Fibroblast of the aortic adventitia (primary cell): ENCODE data around the gene RBCK1. TPM values are rescaled to one million over a fixed set of nuclear protein-coding genes. Genes with fewer than 3 reads are reported as not detected.
A peak's percentile ranks its signal among the peaks of the same experiment; 100 is the strongest.

Experiments
- DNase-seq: peaks from one replicate; pipeline ENCODE4 v3.0.0-alpha.2; 2010; ENCODE audit warnings: low read depth
- H3K4me3 ChIP-seq: 2 replicates; pipeline ENCODE4 v1.5.1; 2011; ENCODE audit warnings: low read depth, mild to moderate bottlenecking, control low read depth, low read length, moderate library complexity
- small RNA-seq: library from RNA; depleted of rRNA; stranded (forward); fragments of <200 nt; gene quantifications from one replicate; pipeline ENCODE3, GENCODE V24; 2012
- total RNA-seq: library from RNA; depleted of rRNA; stranded (reverse); fragments of >200 nt; gene quantifications from 2 replicates; pipeline ENCODE4 v1.2.3, GENCODE V29; 2012; ENCODE audit warnings: low replicate concordance
- TF ChIP-seq, protein P1 (sequence below): IDR thresholded peaks from 2 replicates; pipeline ENCODE4 v1.5.1; 2011; ENCODE audit warnings: mild to moderate bottlenecking, low read length, control low read depth, inconsistent platforms; ENCODE audit not compliant: insufficient read depth

Gene RBCK1
- total RNA-seq, 1 donor = 60.7 TPM

DNA sequence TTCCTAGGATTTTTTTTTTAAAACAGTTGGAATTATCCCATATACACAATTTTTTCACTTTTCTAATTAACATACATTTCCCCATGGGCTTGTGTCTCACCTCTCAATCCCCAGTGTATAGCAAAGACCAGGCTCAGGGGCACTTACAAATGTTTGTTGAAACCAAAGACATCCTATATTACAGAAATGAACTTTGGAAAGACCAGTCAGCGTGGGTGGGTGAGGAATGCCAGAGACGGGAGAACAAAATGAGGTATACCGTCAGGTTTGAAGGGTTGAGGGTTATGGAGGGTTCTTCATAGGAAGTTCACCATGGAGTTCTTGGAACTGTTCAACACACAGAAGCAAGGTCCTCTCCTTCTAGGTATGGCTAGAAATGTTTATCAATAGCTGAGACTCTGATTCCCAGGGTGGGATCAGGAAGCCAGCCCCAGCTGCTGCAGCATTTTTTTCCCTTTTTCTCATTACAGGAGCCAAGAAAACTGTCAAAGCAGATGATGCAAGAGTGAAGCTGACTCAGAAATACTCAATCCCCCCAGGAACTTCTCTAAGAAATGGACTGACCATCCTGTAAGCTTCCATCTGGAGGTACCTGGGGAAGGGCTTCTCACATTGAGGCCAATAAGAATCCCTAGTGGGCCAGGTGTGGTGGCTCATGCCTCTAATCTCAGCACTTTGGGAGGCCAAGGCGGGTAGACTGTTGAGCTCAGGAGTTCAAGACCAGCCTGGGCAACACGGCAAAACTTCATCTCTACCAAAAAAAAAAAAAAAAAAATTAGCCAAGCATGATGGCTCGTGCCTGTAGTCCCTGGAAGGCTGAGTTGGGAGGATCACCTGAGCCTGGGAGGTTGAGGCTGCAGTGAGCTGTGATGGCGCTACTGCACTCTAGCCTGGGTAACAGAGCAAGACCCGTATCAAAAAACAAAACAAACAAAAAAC lies 70.2 kb downstream of the RBCK1 start:
- TF ChIP-seq, protein P1, sequence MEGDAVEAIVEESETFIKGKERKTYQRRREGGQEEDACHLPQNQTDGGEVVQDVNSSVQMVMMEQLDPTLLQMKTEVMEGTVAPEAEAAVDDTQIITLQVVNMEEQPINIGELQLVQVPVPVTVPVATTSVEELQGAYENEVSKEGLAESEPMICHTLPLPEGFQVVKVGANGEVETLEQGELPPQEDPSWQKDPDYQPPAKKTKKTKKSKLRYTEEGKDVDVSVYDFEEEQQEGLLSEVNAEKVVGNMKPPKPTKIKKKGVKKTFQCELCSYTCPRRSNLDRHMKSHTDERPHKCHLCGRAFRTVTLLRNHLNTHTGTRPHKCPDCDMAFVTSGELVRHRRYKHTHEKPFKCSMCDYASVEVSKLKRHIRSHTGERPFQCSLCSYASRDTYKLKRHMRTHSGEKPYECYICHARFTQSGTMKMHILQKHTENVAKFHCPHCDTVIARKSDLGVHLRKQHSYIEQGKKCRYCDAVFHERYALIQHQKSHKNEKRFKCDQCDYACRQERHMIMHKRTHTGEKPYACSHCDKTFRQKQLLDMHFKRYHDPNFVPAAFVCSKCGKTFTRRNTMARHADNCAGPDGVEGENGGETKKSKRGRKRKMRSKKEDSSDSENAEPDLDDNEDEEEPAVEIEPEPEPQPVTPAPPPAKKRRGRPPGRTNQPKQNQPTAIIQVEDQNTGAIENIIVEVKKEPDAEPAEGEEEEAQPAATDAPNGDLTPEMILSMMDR = no peak
- DNase-seq = peak; percentile 90
- H3K4me3 ChIP-seq = no peak overlapping the region

DNA sequence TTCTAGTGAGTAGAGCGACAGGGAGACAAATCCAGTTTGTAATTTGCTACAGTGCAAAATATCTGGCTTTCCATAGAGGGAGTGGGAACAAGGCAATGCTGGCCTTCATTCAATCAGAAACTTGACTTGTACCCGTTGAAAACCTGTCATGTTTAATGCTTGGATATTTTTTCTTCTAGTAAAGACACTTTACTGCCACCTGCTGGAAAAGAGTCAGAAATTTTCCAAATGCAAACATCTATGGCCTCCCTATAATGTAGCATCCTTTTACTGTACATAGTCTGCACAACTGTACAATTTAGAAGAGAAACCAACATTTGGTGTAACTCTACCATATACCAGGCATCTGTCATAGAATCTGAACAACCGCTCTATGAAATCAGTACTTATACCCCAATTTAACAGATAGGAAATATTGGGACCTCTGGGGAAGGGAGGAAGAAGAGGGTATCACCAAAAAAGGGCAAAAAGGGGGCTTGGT lies 70.9 kb downstream of the RBCK1 start:
- TF ChIP-seq, protein P1 = peak; percentile 59
- peak; percentile 80 for DNase-seq

DNA sequence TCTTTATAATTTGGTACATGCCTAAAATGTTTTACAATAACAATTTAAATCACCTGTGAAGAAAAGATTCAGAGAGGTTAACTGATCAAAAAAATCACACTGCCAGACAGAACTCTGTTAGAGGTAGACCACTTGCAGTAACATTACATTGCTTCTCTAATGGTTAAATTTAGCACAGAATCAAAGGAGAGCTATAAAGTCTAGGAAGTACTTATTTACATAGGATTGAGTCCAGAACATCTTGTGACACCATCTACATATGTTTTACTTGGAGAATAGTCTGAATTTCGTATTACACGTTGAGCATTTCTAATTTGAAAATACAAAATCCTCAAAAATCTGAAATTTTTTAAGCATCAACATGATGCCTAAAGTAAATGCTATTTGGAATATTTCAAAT lies 71.4 kb downstream of the RBCK1 start:
- peak; percentile 52 for DNase-seq

More for the DNA sequence above, 70.9 kb downstream of the RBCK1 start:
- no peak overlapping the region for H3K4me3 ChIP-seq

DNA sequence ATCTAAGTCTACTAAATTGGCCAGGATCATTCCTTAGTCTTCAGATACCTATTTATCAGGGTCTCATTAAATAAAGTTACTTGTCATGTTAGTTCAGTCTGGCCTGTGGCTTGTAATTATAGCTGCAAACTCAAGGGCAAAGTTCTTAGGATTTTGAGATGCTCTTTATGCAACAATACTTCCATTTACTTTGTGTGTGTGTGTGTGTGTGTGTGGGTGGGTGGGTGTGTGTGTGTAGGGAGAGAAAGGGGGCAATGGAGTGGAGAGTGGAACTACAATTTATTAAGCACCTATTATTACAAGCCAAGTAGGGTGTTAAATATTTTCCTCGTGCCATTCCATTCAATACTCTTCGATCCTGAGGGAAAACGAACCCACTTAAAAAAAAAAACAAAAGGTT lies 71.9 kb downstream of the RBCK1 start:
- DNase-seq = no peak
- TF ChIP-seq, protein P1 = no peak
- H3K4me3 ChIP-seq = no peak overlapping the region

More for the DNA sequence above, 71.4 kb downstream of the RBCK1 start:
- H3K4me3 ChIP-seq = no peak overlapping the region
- TF ChIP-seq, protein P1 = no peak

DNA sequence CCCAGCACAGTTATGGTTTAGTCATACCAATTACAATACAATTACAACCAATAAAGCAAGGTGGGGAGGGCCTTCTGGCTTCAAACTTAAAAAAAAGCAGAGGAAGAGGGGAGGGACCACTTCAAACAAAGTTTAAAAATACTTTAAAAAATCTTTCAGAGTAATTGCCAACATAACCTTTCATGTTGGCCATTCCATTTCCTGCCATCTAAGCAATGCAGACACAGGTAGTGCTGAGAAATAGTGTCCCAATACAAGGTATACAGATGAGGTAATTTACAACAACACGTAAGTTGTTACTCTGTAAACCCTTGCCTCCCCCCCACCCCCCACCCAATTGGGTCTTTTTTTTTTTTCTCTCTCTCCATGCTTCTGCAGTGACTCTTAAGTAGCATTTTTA lies 73.1 kb downstream of the RBCK1 start:
- TF ChIP-seq, protein P1 = no peak
- no peak for DNase-seq
- no peak overlapping the region for H3K4me3 ChIP-seq

Small RNAs within 50 kb of the gene (small RNA-seq; reads per million reads assigned to genes)
- not detected for gene RF00019

Other genes with a start within 250 kb of the RBCK1 start
- gene DEFB128, start 218.6 kb upstream of the RBCK1 start, total RNA-seq = not detected in 2 replicates
- not detected in 2 replicates for gene DEFB129, start 181.0 kb upstream of the RBCK1 start, total RNA-seq
- not detected in 2 replicates for gene DEFB132, start 150.6 kb upstream of the RBCK1 start, total RNA-seq
- gene C20orf96, start 117.5 kb upstream of the RBCK1 start, total RNA-seq = 0.98 and 2.4 TPM in 2 replicates
- 11.6 and 16.2 TPM in 2 replicates for gene ZCCHC3, start 110.7 kb upstream of the RBCK1 start, total RNA-seq
- 7.7 and 15.9 TPM in 2 replicates for gene SOX12, start 82.7 kb upstream of the RBCK1 start, total RNA-seq
- gene NRSN2, start 61.2 kb upstream of the RBCK1 start, total RNA-seq = 34.2 and 50.9 TPM in 2 replicates
- 71.0 and 72.8 TPM in 2 replicates for gene TRIB3, start 27.5 kb upstream of the RBCK1 start, total RNA-seq
- 27.1 and 34.4 TPM in 2 replicates for gene TBC1D20, start 54.2 kb downstream of the RBCK1 start, total RNA-seq
- 84.6 and 147 TPM in 2 replicates for gene CSNK2A1, start 135.5 kb downstream of the RBCK1 start, total RNA-seq
- gene TCF15, start 202.0 kb downstream of the RBCK1 start, total RNA-seq = not detected in 2 replicates
- 17.7 and 67.9 TPM in 2 replicates for gene SRXN1, start 244.9 kb downstream of the RBCK1 start, total RNA-seq